Gastroesophageal sphincter (tissue), 4 donors: Measurements from ENCODE around the gene C1QTNF9. TPM values are rescaled to one million over a fixed set of nuclear protein-coding genes. Genes with fewer than 3 reads are reported as not detected.
"Not testable (repeated sequence)": the region's sequence is repeated elsewhere in the genome, so short reads cannot be mapped to it uniquely, and the experiment has no call there.

Experiments
- ATAC-seq: fragments of 150-250 bp; one replicate; pipeline ENCODE4 v1.9.1; 2016; ENCODE audit warnings: mild to moderate bottlenecking, moderate library complexity
- H3K27ac ChIP-seq, 4 donors: fragments of 200-600 bp; sonication (generic) in 3 of 4; 1 replicate in 3 of 4; 2 replicates in 1 of 4; pipeline ENCODE4 v1.5.1; 2016 to 2019
- H3K27me3 ChIP-seq: fragments of 200-600 bp; sonication (generic); one replicate; pipeline ENCODE4 v1.5.1; 2019
- H3K36me3 ChIP-seq, 2 donors: fragments of 200-600 bp; sonication (generic); one replicate each; pipeline ENCODE4 v1.5.1; 2019; ENCODE audit warnings: control low read depth in 1 of 2
- H3K4me1 ChIP-seq, 3 donors: fragments of 200-600 bp; sonication (generic); 1 replicate in 2 of 3; 2 replicates in 1 of 3; pipeline ENCODE4 v1.5.1; 2016 to 2019; ENCODE audit warnings: control low read depth in 2 of 3
- H3K4me3 ChIP-seq, 2 donors: fragments of 200-600 bp; sonication (generic); one replicate each; pipeline ENCODE4 v1.5.1; 2019; ENCODE audit warnings: mild to moderate bottlenecking in 1 of 2, moderate library complexity in 1 of 2
- H3K9me3 ChIP-seq, 3 donors: fragments of 200-600 bp; sonication (generic); one replicate each; pipeline ENCODE4 v1.5.1; 2017 to 2019; ENCODE audit warnings: control low read depth in 2 of 3
- EP300 ChIP-seq: sonication (generic); formaldehyde crosslinking; IDR thresholded peaks from one replicate; pipeline ENCODE4 v1.6.1; 2017; ENCODE audit warnings: antibody characterized with exemption, mild to moderate bottlenecking
- POLR2A ChIP-seq, 2 donors: fragments of 450-650 bp; IDR thresholded peaks; one replicate each; pipeline ENCODE4 v1.6.1; 2017; ENCODE audit warnings: antibody characterized with exemption in 2 of 2, mild to moderate bottlenecking in 2 of 2, moderate library complexity in 1 of 2
- POLR2AphosphoS5 ChIP-seq: sonication (generic); formaldehyde crosslinking; IDR thresholded peaks from one replicate; pipeline ENCODE4 v1.6.1; 2017; ENCODE audit warnings: antibody characterized with exemption
- WGBS, 2 donors: methylation state at CpG; one replicate each; pipeline ENCODE4 v1.1.5; 2018; ENCODE audit warnings: low coverage in 1 of 2; 5-methylcytosine and 5-hydroxymethylcytosine counted together
- total RNA-seq, 4 donors: library from RNA; depleted of rRNA; stranded (reverse); fragments of >200 nt; gene quantifications; one replicate each; pipeline ENCODE4 v1.1.0, GENCODE V29; 2016
- TF ChIP-seq, protein P1 (sequence below), 4 experiments: fragments of 200-600 bp in 2 of 4; fragments of 450-650 bp in 2 of 4; sonication (generic) in 1 of 4; IDR thresholded peaks; one replicate each; pipeline ENCODE4 v1.5.1; 2017 to 2019; ENCODE audit warnings: antibody characterized with exemption in 4 of 4, mild to moderate bottlenecking in 2 of 4, moderate library complexity in 2 of 4

Gene C1QTNF9
- total RNA-seq, 4 donors from 2014 or later: 0.81 to 2.4 (median 1.1) TPM; not detected in 1

DNA sequence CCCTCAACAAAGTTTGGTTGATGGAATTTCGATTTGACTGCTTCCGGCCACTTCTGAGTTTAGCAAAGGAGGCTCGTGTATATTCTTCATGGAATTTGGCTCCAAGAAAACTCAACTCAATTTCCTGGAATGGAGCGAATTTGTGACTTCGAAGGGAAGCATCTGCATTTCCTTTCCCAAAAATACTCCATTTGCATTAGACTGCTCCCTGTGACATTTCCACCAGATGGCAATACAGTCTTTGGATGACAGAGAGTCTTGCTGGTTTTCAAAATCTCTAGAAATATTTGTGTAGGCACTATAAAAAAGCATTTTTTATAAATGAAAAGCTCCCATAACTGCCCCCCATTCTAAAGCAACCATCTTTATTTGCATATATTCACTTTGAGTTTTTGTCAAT, 4.1 kb downstream of the C1QTNF9 start:
- WGBS, 2 donors: 17 to 31% methylated on average over 5 of the region's 5 CpGs
- TF ChIP-seq EP300 (no peak), POLR2A (IDR thresholded peaks at IDR 0.05) (no peak), POLR2AphosphoS5 (no peak)
- TF ChIP-seq, protein P1, sequence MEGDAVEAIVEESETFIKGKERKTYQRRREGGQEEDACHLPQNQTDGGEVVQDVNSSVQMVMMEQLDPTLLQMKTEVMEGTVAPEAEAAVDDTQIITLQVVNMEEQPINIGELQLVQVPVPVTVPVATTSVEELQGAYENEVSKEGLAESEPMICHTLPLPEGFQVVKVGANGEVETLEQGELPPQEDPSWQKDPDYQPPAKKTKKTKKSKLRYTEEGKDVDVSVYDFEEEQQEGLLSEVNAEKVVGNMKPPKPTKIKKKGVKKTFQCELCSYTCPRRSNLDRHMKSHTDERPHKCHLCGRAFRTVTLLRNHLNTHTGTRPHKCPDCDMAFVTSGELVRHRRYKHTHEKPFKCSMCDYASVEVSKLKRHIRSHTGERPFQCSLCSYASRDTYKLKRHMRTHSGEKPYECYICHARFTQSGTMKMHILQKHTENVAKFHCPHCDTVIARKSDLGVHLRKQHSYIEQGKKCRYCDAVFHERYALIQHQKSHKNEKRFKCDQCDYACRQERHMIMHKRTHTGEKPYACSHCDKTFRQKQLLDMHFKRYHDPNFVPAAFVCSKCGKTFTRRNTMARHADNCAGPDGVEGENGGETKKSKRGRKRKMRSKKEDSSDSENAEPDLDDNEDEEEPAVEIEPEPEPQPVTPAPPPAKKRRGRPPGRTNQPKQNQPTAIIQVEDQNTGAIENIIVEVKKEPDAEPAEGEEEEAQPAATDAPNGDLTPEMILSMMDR (IDR thresholded peaks at IDR 0.05): peak in 2 of 4 experiments; percentile 10 to 29
- ATAC-seq: no peak
- Histone ChIP-seq H3K27ac (no peak overlapping the region), H3K4me3 (no peak overlapping the region), H3K27me3 (no peaks in the 10 kb centered on the region), H3K9me3 (no peaks in the 10 kb centered on the region), H3K4me1 (no peaks in the 10 kb centered on the region), H3K36me3 (no peaks in the 10 kb centered on the region)

DNA sequence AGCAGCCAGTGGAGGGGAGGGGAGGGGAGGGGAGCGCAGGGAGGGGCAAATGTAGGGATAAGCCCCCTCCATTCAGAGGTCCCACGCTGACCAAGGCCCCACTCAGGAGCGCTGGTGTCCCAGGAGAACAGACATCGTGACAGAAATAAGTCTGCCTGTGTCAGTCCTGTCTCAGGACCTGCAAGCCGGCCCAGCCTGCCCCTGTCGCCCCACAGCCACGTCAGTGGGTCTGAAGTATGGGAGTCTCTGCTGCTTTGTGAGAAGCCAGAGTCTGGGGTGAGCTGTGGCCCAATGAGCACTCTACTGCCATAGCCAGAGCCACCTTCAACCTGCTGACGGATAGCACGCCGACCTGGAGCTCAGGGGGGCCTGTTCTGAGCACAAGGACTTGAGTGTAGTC, 8.5 kb downstream of the C1QTNF9 start:
- H3K9me3 ChIP-seq, H3K27me3 ChIP-seq, ATAC-seq, H3K4me3 ChIP-seq, H3K36me3 ChIP-seq, H3K27ac ChIP-seq, H3K4me1 ChIP-seq: not testable (repeated sequence)
- WGBS, 2 donors: 85 to 91% methylated on average over 3 to 4 of the region's 10 CpGs

DNA sequence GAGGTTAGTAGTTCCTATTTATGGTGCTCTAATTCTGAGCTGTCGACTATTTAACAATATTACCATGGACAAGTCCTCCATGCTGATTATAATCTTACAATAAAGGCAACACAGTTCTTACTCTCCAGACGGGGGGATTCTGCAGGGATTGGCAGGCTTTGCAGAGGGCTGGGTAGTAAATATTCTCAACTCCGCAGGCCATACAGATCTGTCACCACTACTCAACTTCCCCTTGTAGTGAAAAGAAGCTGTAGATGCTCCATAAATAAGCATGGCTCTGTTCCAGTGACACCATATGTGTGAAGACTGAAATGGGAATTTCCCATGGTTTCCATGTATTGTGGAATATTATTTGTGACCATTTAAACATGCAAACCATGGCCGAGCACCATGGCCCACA, 9.5 kb downstream of the C1QTNF9 start:
- H3K27ac ChIP-seq, H3K4me3 ChIP-seq, H3K36me3 ChIP-seq, H3K27me3 ChIP-seq, ATAC-seq, H3K9me3 ChIP-seq, H3K4me1 ChIP-seq: not testable (repeated sequence)
- 72% methylated on average over 4 of the region's 4 CpGs; no CpG with 5 or more reads in 1 of the 2 donors for WGBS, 2 donors

DNA sequence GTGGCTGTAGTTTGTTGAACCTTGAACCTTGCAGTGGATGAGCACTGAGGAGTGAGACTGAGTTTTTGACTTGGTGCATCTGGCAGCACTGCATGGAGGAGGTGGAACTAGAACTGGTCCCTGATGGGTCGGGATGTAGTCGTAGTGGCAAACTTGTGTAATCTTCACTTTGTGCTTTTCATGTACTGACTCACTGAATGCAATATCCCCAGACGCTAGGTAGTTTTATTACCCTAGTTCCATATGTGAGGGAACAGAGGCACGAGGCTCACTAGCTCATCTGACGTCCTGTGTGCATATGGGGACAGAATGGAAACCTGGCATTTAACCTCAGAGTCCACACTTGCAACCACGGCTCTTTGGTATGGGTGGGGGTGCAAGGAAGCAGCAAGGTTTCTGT, 10.3 kb downstream of the C1QTNF9 start:
- H3K4me3 ChIP-seq, H3K27me3 ChIP-seq, H3K36me3 ChIP-seq, ATAC-seq, H3K9me3 ChIP-seq, H3K4me1 ChIP-seq, H3K27ac ChIP-seq: not testable (repeated sequence)
- 80% methylated on average over 3 of the region's 6 CpGs; no CpG with 5 or more reads in 1 of the 2 donors for WGBS, 2 donors

DNA sequence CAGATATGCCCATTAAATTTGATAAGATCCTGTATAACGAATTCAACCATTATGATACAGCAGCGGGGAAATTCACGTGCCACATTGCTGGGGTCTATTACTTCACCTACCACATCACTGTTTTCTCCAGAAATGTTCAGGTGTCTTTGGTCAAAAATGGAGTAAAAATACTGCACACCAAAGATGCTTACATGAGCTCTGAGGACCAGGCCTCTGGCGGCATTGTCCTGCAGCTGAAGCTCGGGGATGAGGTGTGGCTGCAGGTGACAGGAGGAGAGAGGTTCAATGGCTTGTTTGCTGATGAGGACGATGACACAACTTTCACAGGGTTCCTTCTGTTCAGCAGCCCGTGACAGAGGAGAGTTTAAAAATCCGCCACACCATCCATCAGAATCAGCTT, 12.0 kb downstream of the C1QTNF9 start:
- H3K27ac ChIP-seq, ATAC-seq, H3K9me3 ChIP-seq, H3K4me3 ChIP-seq, H3K4me1 ChIP-seq, H3K27me3 ChIP-seq, H3K36me3 ChIP-seq: not testable (repeated sequence)
- WGBS, 2 donors: 90% methylated on average over 5 to 7 of the region's 8 CpGs

DNA sequence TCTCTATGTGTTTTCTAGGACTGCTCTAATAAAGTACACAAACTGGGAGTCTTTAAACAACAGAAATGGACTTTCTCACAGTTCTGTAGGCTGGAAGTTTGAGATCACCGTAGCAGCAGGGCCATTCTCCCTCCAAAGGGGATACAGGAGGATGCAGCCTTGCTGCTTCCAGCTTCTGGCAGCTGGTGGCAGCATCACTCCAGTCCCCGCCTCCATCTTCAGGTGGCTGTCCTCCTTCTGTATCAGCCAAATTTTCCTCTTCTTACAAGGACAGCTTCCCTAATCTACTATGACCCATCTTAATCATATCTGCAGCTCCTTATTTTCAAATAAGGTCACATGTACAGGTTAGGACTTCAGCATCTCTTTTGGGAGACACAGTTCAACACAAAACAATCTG, 13.1 kb downstream of the C1QTNF9 start:
- H3K4me3 ChIP-seq, H3K4me1 ChIP-seq, ATAC-seq, H3K27ac ChIP-seq, H3K9me3 ChIP-seq, H3K36me3 ChIP-seq: not testable (repeated sequence)
- WGBS, 2 donors: 40 to 100% methylated on average over 1 of the region's 2 CpGs
- H3K27me3 ChIP-seq: peaks cover 12% of the 10 kb centered on the region

DNA sequence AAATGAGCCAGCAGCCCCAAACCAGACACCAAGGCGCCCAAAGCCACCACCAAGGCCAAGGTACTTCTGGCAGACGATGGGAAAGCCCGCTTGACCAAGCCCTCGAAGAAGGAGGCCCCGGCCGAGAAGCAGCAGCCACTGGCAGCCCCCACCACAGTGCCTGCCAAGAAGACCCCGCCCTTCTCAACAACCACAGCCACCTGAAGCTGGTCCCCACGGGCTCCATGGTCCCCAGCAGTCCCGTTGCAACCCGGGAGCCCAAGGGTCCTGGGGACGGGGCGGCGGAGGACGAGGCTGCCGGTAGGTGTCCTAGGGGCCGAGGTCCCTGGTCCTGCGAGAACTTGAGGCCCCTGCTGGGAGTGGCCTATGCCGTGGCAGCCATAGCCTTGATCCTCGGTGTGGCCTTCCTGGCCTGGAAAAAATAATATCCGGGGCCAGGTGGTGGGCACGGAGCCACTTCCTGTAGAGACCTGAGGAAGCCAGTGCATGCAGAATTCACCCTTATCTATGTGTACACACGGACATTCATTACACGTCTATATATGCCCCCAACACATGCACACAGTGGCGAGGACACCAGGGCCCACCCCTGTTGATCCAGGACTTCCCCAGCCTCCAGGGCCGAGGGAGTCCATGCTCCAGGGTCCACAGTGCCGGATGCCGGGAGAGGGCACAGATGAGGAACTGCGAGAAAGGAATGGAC, 13.8 kb downstream of the C1QTNF9 start:
- no peak for ATAC-seq
- TF ChIP-seq, protein P1 (IDR thresholded peaks at IDR 0.05): no peak
- TF ChIP-seq EP300: no peak
- no peak for TF ChIP-seq POLR2AphosphoS5

DNA sequence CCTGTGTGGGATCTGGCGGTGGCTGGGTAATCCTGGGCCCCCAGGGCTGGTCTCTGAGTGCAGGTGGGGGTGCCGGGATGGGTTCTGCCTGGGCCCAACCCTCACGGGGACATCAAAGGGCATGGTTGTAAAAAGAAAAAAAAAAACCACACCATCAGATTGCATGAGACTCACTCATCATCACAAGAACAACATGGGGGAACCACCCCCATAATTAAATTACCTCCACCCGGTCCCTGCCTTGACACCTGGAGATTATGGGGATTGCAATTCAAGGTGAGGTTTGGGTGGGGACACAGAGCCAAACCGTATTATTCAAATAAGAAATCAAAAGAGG, 14.3 kb downstream of the C1QTNF9 start:
- Histone ChIP-seq H3K9me3 (no peaks in the 10 kb centered on the region), H3K4me1 (peaks cover 0 to 5% (median 0%) of the 10 kb centered on the region in 3 donors), H3K27ac (no peak overlapping the region), H3K4me3 (no peak overlapping the region), H3K27me3 (peaks cover 24% of the 10 kb centered on the region), H3K36me3 (no peaks in the 10 kb centered on the region)
- ATAC-seq: no peak
- TF ChIP-seq, protein P1 (IDR thresholded peaks at IDR 0.05): no peak
- TF ChIP-seq POLR2AphosphoS5 (no peak), EP300 (no peak), POLR2A (IDR thresholded peaks at IDR 0.05) (no peak)
- WGBS, 2 donors: 84 to 100% methylated on average over 1 to 2 of the region's 5 CpGs

More for the DNA sequence above, 13.8 kb downstream of the C1QTNF9 start:
- no peak overlapping the region for H3K27ac ChIP-seq
- H3K4me1 ChIP-seq: peaks cover 0 to 3% (median 0%) of the 10 kb centered on the region in 3 donors
- 97 to 100% methylated on average over 2 to 6 of the region's 28 CpGs for WGBS, 2 donors
- H3K27me3 ChIP-seq: peaks cover 19% of the 10 kb centered on the region
- H3K9me3 ChIP-seq: no peaks in the 10 kb centered on the region
- no peaks in the 10 kb centered on the region for H3K36me3 ChIP-seq
- no peak overlapping the region for H3K4me3 ChIP-seq

DNA sequence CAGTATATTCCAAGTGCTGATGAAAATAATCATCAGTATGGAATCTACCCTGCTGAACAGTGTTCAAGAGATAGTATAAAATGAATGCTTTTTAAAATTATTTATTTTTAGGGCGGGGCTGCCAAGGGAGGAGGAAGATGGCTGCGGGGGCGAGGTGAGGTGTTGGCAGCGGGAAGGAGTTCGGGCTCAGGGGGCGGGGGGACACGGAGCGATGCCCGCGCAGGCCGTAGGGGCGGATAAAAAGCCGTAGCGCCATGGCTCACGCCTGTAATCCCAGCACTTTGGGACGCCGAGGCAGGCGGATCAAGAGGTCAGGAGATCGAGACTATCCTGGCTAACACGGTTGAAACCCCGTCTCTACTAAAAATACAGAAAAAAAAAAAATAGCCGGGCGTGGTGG, 18.2 kb downstream of the C1QTNF9 start:
- not testable (repeated sequence) for H3K36me3 ChIP-seq, H3K4me3 ChIP-seq, H3K27ac ChIP-seq, H3K4me1 ChIP-seq, ATAC-seq, H3K9me3 ChIP-seq
- WGBS, 2 donors: 68 to 70% methylated on average over 2 to 21 of the region's 23 CpGs
- peaks cover 27% of the 10 kb centered on the region for H3K27me3 ChIP-seq
